K562 (cell line): Measurements from ENCODE around the gene ADCY9. TPM values are rescaled to one million over a fixed set of nuclear protein-coding genes. Genes with fewer than 3 reads are reported as not detected.
A peak's percentile ranks its signal among the peaks of the same experiment; 100 is the strongest.

ENCODE experiments used
- ATAC-seq: fragments of 200-7000 bp; cut with Tn5 transposase; 3 replicates; pipeline ENCODE4 v1.9.1; 2020; ENCODE audit warnings: moderate library complexity
- BruUV-seq: library from RNA; stranded (reverse); fragments of 400-500 nt; replicated peaks from 2 replicates; lab custom pipeline; 2021; lab: Mats Ljungman, UMichigan
- CTCF ChIA-PET: fragments of 300-600 bp; formaldehyde crosslinking; extraction: SDS; loops from one replicate; lab custom pipeline; 2021; ENCODE audit warnings: low intra/inter-chr PET ratio; lab: Yijun Ruan, JAX
- POLR2A ChIA-PET: fragments of 300-600, 350-650 bp; sonication (Branson Sonifier 250); formaldehyde crosslinking; extraction: SDS; loops from one replicate; lab custom pipeline; 2021; ENCODE audit warnings: antibody characterized with exemption, inconsistent platforms; lab: Yijun Ruan, JAX
- DNase-seq, 4 experiments: peaks; one replicate each; pipeline versions ENCODE4 v3.0.0 to v3.0.0-alpha.2; 2011 to 2018; ENCODE audit warnings: low spot score in 3 of 4, mixed read lengths in 3 of 4; ENCODE audit errors: extremely low read depth in 1 of 4
- FAIRE-seq: peaks from 2 replicates; lab custom pipeline; 2011; peaks lifted over from hg19 to GRCh38; lab: Jason Lieb, UNC
- H2AFZ ChIP-seq: 2 replicates; pipeline ENCODE4 v1.6.0; 2011; ENCODE audit warnings: low read depth, low read length, control low read depth, inconsistent platforms
- H3K27ac ChIP-seq: fragments of 200-600 bp; 3 replicates; pipeline ENCODE4 v1.8.0; 2011; ENCODE audit warnings: low read depth, mild to moderate bottlenecking, control low read depth, inconsistent platforms, low read length, moderate library complexity, mixed read lengths; ENCODE audit errors: extremely low read depth
- H3K27me3 ChIP-seq, 2 experiments: fragments of 300-600 bp in 1 of 2; 2 replicates in 1 of 2; 3 replicates in 1 of 2; pipeline versions ENCODE4 v1.6.0 to v1.8.0; 2011; ENCODE audit warnings: inconsistent platforms in 2 of 2, low read length in 2 of 2, mild to moderate bottlenecking in 1 of 2, mixed read lengths in 1 of 2, moderate library complexity in 1 of 2; ENCODE audit not compliant: control insufficient read depth in 2 of 2, insufficient read depth in 2 of 2
- H3K36me3 ChIP-seq: fragments of 300-600 bp; 3 replicates; pipeline ENCODE4 v1.8.0; 2011; ENCODE audit warnings: mild to moderate bottlenecking, low read length, inconsistent platforms; ENCODE audit not compliant: control insufficient read depth, insufficient read depth
- H3K4me1 ChIP-seq, 2 experiments: fragments of 200-600 bp in 1 of 2; replicated peaks in 1 of 2; 2 replicates in 1 of 2; 3 replicates in 1 of 2; pipeline versions ENCODE4 v1.5.1 to v1.8.0; 2011; ENCODE audit warnings: inconsistent platforms in 2 of 2, low read length in 2 of 2, mild to moderate bottlenecking in 1 of 2, mixed read lengths in 1 of 2, moderate library complexity in 1 of 2; ENCODE audit not compliant: control insufficient read depth in 2 of 2, insufficient read depth in 2 of 2
- H3K4me2 ChIP-seq: 2 replicates; pipeline ENCODE4 v1.6.1; 2011; ENCODE audit warnings: low read length, control low read depth, inconsistent platforms, mixed read lengths; ENCODE audit not compliant: insufficient read depth
- H3K4me3 ChIP-seq: fragments of 200-600 bp; sonication (generic), shearing (Covaris generic); 2 replicates; pipeline ENCODE4 v1.5.1; 2016; ENCODE audit warnings: control low read depth, inconsistent platforms
- H3K79me2 ChIP-seq: fragments of 200-600 bp; 3 replicates; pipeline ENCODE4 v1.8.0; 2011; ENCODE audit warnings: low read length, inconsistent platforms; ENCODE audit not compliant: control insufficient read depth, insufficient read depth
- H3K9ac ChIP-seq, 2 experiments: 2 replicates each; pipeline versions ENCODE4 v1.6.0 to v1.6.1; 2011; ENCODE audit warnings: low read depth in 2 of 2, low read length in 2 of 2, control low read depth in 1 of 2, inconsistent platforms in 1 of 2, mild to moderate bottlenecking in 1 of 2, mixed read lengths in 1 of 2; ENCODE audit not compliant: insufficient read depth in 1 of 2
- H3K9me1 ChIP-seq: one replicate; pipeline ENCODE4 v1.6.0; 2011; ENCODE audit warnings: inconsistent platforms, mild to moderate bottlenecking, low read length, moderate library complexity; ENCODE audit not compliant: control insufficient read depth, insufficient read depth
- H3K9me3 ChIP-seq: replicated peaks from 2 replicates; pipeline ENCODE4 v1.5.1; 2011; ENCODE audit warnings: low read depth, low read length, inconsistent platforms; ENCODE audit not compliant: control insufficient read depth, insufficient read depth
- H4K20me1 ChIP-seq: replicated peaks from 2 replicates; pipeline ENCODE4 v1.6.1; 2011; ENCODE audit warnings: low read length, inconsistent platforms, mixed read lengths; ENCODE audit not compliant: control insufficient read depth, insufficient read depth
- EZH2 ChIP-seq: IDR thresholded peaks from 2 replicates; pipeline ENCODE4 v1.6.1; 2012; ENCODE audit warnings: low read depth, mild to moderate bottlenecking, inconsistent platforms, low read length, borderline replicate concordance
- KHSRP ChIP-seq: fragments of 450-650 bp; IDR thresholded peaks from 2 replicates; pipeline ENCODE4 v1.6.1; 2017
- MTA2 ChIP-seq: fragments of 450-650 bp; IDR thresholded peaks from 2 replicates; pipeline ENCODE4 v1.6.1; 2016; ENCODE audit warnings: low read depth
- NCOA6 ChIP-seq: fragments of 450-650 bp; IDR thresholded peaks from 2 replicates; pipeline ENCODE4 v1.6.1; 2017; ENCODE audit warnings: mild to moderate bottlenecking
- RCOR1 ChIP-seq, 2 experiments: IDR thresholded peaks; 2 replicates each; pipeline ENCODE4 v1.6.1; 2012; ENCODE audit warnings: low read depth in 2 of 2, low read length in 2 of 2, borderline replicate concordance in 1 of 2, improper control_type of control experiment in 1 of 2
- RHOXF2B ChIP-seq: fragments of 250-450 bp; sonication (Bioruptor Pico); conservative IDR thresholded peaks from 2 replicates; pipeline ENCODE4 v1.5.1; 2021
- SMARCC2 ChIP-seq: fragments of 450-650 bp; IDR thresholded peaks from 2 replicates; pipeline ENCODE4 v1.6.1; 2017; ENCODE audit warnings: antibody characterized with exemption, moderate library complexity, mild to moderate bottlenecking, low read depth
- TSC22D4 ChIP-seq: fragments of 450-650 bp; IDR thresholded peaks from 2 replicates; pipeline ENCODE4 v1.6.1; 2016; ENCODE audit warnings: missing genetic modification characterization, missing biosample characterization, control low read depth
- WGBS: fragments of 100-300 bp; shearing (Covaris generic); methylation state at CpG from one replicate; pipeline ENCODE4 v1.1.6; 2016; ENCODE audit warnings: low coverage, mixed read lengths; ENCODE audit not compliant: insufficient coverage; ENCODE audit errors: missing lambda C conversion rate; 5-methylcytosine and 5-hydroxymethylcytosine counted together
- in situ Hi-C: fragments of 300-500 bp; cut with MboI; formaldehyde crosslinking; loops from 4 replicates; pipeline ENCODE4 v1.15.0; 2018; ENCODE audit warnings: inconsistent platforms, mixed read lengths
- intact Hi-C: fragments of 100-400 bp; cut with micrococcal nuclease; formaldehyde crosslinking; loops from 2 replicates; pipeline ENCODE4 v1.14.2; 2022
- polyA plus RNA-seq, 8 experiments: library from polyadenylated mRNA; depleted of rRNA in 4 of 8; stranded (reverse) in 5 of 8; unstranded in 3 of 8; fragments of >200 nt; fragmentation: Nextera tagmentation in 2 of 8; fragmentation: Illumina TruSeq in 1 of 8; extraction: Ambion mirVana in 2 of 8; extraction: Trizol in 1 of 8; gene quantifications; 2 replicates each; pipeline versions ENCODE4 v1.2.1 to v1.2.3, GENCODE V29; 2011 to 2014; ENCODE audit warnings: inconsistent platforms in 1 of 8, missing spikeins in 1 of 8
- total RNA-seq, 7 experiments: library from RNA; depleted of rRNA in 6 of 7; stranded (reverse); fragments of >200 nt in 6 of 7; fragmentation: Illumina TruSeq in 2 of 7; extraction: Trizol in 2 of 7; gene quantifications; 2 replicates each; pipeline versions ENCODE4 v1.2.1 to v1.2.3, GENCODE V29; 2011 to 2021; ENCODE audit warnings: low replicate concordance in 1 of 7
- TF ChIP-seq, protein P1 (sequence below), 2 experiments: fragments of 450-650 bp; IDR thresholded peaks; 2 replicates each; pipeline ENCODE4 v1.6.1; 2018; ENCODE audit warnings: mild to moderate bottlenecking in 2 of 2, low read depth in 1 of 2; ENCODE audit not compliant: partially characterized antibody in 2 of 2
- TF ChIP-seq, protein P2 (sequence below): fragments of 250-450 bp; sonication (Bioruptor Pico); IDR thresholded peaks from 2 replicates; pipeline ENCODE4 v1.8.0; 2021; ENCODE audit warnings: mild to moderate bottlenecking, moderate library complexity

Gene ADCY9
- total and polyA plus RNA-seq, 9 of the 15 experiments (the other 6 are each of a cell fraction or from before 2014, with no cell fraction given): 0.03 to 0.29 (median 0.17) TPM

DNA sequence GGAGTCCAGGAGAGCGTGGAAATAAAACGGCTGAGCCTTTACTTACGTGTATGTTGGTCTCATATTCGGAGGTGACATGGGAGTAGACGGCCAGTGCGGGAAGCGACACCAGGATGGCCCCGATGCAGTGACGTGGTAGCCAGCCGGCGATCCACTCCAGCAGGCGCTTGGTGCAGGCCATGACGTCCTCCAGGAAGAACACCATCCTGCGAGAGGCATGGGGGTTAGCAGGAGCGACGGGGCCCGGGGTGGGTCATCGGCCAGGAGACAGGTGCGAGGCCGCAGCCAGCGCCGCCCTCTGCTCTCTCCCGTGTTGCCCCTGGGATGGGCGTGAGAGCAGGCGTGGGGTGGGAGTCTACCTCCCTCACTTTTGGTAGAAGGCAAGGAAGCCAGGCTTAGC is 137.2 kb downstream of the ADCY9 start:
- H3K9me1 ChIP-seq: no peaks in the 10 kb centered on the region
- in situ Hi-C loops: no loop called here
- no peak overlapping the region for H3K4me2 ChIP-seq
- BruUV-seq: no TSS peak
- ATAC-seq: no peak
- H3K79me2 ChIP-seq: no peaks in the 10 kb centered on the region
- no peak for DNase-seq
- H3K4me1 ChIP-seq: peaks cover 0 to 35% of the 10 kb centered on the region in 2 experiments; a peak in 3 of 5 replicates
- peak overlapping the region in 1 of 2 experiments; percentile 9; a peak in 1 of 4 replicates for H3K9ac ChIP-seq
- no peaks in the 10 kb centered on the region for H3K9me3 ChIP-seq
- TF ChIP-seq SMARCC2 (no peak), KHSRP (no peak), RCOR1 (IDR thresholded peaks at IDR 0.05; ENCODE audit: borderline replicate concordance in 1 of 2, low read depth in 2 of 2, low read length in 2 of 2) (no peak), TSC22D4 (no peak), RHOXF2B (CRISPR knock-in tag) (no peak), EZH2 (no peak), MTA2 (no peak), NCOA6 (no peak)
- TF ChIP-seq, protein P1, sequence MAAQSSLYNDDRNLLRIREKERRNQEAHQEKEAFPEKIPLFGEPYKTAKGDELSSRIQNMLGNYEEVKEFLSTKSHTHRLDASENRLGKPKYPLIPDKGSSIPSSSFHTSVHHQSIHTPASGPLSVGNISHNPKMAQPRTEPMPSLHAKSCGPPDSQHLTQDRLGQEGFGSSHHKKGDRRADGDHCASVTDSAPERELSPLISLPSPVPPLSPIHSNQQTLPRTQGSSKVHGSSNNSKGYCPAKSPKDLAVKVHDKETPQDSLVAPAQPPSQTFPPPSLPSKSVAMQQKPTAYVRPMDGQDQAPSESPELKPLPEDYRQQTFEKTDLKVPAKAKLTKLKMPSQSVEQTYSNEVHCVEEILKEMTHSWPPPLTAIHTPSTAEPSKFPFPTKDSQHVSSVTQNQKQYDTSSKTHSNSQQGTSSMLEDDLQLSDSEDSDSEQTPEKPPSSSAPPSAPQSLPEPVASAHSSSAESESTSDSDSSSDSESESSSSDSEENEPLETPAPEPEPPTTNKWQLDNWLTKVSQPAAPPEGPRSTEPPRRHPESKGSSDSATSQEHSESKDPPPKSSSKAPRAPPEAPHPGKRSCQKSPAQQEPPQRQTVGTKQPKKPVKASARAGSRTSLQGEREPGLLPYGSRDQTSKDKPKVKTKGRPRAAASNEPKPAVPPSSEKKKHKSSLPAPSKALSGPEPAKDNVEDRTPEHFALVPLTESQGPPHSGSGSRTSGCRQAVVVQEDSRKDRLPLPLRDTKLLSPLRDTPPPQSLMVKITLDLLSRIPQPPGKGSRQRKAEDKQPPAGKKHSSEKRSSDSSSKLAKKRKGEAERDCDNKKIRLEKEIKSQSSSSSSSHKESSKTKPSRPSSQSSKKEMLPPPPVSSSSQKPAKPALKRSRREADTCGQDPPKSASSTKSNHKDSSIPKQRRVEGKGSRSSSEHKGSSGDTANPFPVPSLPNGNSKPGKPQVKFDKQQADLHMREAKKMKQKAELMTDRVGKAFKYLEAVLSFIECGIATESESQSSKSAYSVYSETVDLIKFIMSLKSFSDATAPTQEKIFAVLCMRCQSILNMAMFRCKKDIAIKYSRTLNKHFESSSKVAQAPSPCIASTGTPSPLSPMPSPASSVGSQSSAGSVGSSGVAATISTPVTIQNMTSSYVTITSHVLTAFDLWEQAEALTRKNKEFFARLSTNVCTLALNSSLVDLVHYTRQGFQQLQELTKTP (IDR thresholded peaks at IDR 0.05; ENCODE audit: low read depth in 1 of 2, partially characterized antibody in 2 of 2): no peak
- TF ChIP-seq, protein P2, sequence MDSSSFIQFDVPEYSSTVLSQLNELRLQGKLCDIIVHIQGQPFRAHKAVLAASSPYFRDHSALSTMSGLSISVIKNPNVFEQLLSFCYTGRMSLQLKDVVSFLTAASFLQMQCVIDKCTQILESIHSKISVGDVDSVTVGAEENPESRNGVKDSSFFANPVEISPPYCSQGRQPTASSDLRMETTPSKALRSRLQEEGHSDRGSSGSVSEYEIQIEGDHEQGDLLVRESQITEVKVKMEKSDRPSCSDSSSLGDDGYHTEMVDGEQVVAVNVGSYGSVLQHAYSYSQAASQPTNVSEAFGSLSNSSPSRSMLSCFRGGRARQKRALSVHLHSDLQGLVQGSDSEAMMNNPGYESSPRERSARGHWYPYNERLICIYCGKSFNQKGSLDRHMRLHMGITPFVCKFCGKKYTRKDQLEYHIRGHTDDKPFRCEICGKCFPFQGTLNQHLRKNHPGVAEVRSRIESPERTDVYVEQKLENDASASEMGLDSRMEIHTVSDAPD (CRISPR knock-in tag): no peak
- TF ChIP-seq, all 486 proteins: peak for 0
- 10% methylated on average over 22 of the region's 25 CpGs for WGBS
- Histone ChIP-seq H3K4me3 (no peak overlapping the region), H3K27me3 (peaks cover 55 to 94% of the 10 kb centered on the region in 2 experiments), H2AFZ (no peak overlapping the region), H3K36me3 (no peaks in the 10 kb centered on the region), H4K20me1 (peaks cover 3% of the 10 kb centered on the region; the same call in 1 of the 2 replicates), H3K27ac (no peak overlapping the region)
- POLR2A ChIA-PET: interaction anchor here (0.6 to 1.0 kb wide), 3 partner anchors 28 to 98 kb away, joined by 3 to 5 read pairs (median 3); partner anchors contain the start of gene CREBBP
- intact Hi-C loops: no loop called here
- no peak for FAIRE-seq
- CTCF ChIA-PET: no interaction called here
